Type B pancreatic cell (in vitro differentiated cells): ENCODE data around the gene NEDD9. TPM values are rescaled to one million over a fixed set of nuclear protein-coding genes. Genes with fewer than 3 reads are reported as not detected.

Experiments used
- DNase-seq: peaks from one replicate; pipeline ENCODE4 v3.0.0; 2021; ENCODE audit warnings: mixed read lengths; ENCODE audit not compliant: unreplicated experiment; ENCODE audit errors: extremely low spot score
- H3K27ac Mint-ChIP-seq: 2 replicates; pipeline ENCODE4 v1.8.0; 2021; ENCODE audit warnings: mild to moderate bottlenecking, mixed read lengths
- H3K27me3 Mint-ChIP-seq: 2 replicates; pipeline ENCODE4 v1.8.0; 2021; ENCODE audit warnings: mixed read lengths
- H3K36me3 Mint-ChIP-seq: 2 replicates; pipeline ENCODE4 v1.8.0; 2021; ENCODE audit warnings: mixed read lengths
- H3K4me1 Mint-ChIP-seq: one replicate; pipeline ENCODE4 v1.8.0; 2021; ENCODE audit warnings: mixed read lengths; ENCODE audit not compliant: unreplicated experiment
- H3K4me3 Mint-ChIP-seq: 2 replicates; pipeline ENCODE4 v1.8.0; 2021; ENCODE audit warnings: mild to moderate bottlenecking, mixed read lengths
- H3K9me3 Mint-ChIP-seq: 2 replicates; pipeline ENCODE4 v1.8.0; 2021; ENCODE audit warnings: mixed read lengths
- CTCF ChIP-seq: fragments of 200-600 bp; sonication (generic); conservative IDR thresholded peaks from 2 replicates; pipeline ENCODE4 v1.5.0; 2021; ENCODE audit warnings: antibody characterized with exemption, mild to moderate bottlenecking
- total RNA-seq: library from RNA; stranded (reverse); gene quantifications from 2 replicates; pipeline ENCODE4 v1.2.1, GENCODE V29; 2021; ENCODE audit warnings: low replicate concordance

Gene NEDD9
- total RNA-seq, 1 donor from 2014 or later = 21.3 TPM

- Mint-ChIP-seq H3K4me1 (peaks cover 14% of the 10 kb centered on the region), H3K27me3 (no peaks in the 10 kb centered on the region), H3K4me3 (no peak overlapping the region), H3K36me3 (no peaks in the 10 kb centered on the region), H3K27ac (no peak overlapping the region), H3K9me3 (no peaks in the 10 kb centered on the region)
- no peak for TF ChIP-seq CTCF
- DNase-seq = no peak
These were observed 70.2 kb downstream of the NEDD9 start for GRCh38 chr6:11162262-11162661.

GRCh38 chr6:11161031-11161956, 71.2 kb downstream of the NEDD9 start:
- no peaks in the 10 kb centered on the region for H3K36me3 Mint-ChIP-seq
- peak; percentile 7 for DNase-seq
- no peaks in the 10 kb centered on the region for H3K27me3 Mint-ChIP-seq
- H3K27ac Mint-ChIP-seq = no peak overlapping the region
- no peaks in the 10 kb centered on the region for H3K9me3 Mint-ChIP-seq
- H3K4me1 Mint-ChIP-seq = peaks cover 14% of the 10 kb centered on the region
- TF ChIP-seq CTCF = no peak
- no peak overlapping the region for H3K4me3 Mint-ChIP-seq

GRCh38 chr6:11160199-11160598, 72.3 kb downstream of the NEDD9 start:
- Mint-ChIP-seq H3K27me3 (no peaks in the 10 kb centered on the region), H3K9me3 (no peaks in the 10 kb centered on the region), H3K4me3 (no peak overlapping the region), H3K4me1 (peaks cover 14% of the 10 kb centered on the region), H3K36me3 (no peaks in the 10 kb centered on the region), H3K27ac (no peak overlapping the region)
- TF ChIP-seq CTCF = no peak
- no peak for DNase-seq

GRCh38 chr6:11155589-11155988, 76.9 kb downstream of the NEDD9 start:
- no peaks in the 10 kb centered on the region for H3K36me3 Mint-ChIP-seq
- no peak overlapping the region for H3K4me3 Mint-ChIP-seq
- DNase-seq = no peak
- H3K27ac Mint-ChIP-seq = no peak overlapping the region
- peaks cover 5% of the 10 kb centered on the region for H3K4me1 Mint-ChIP-seq
- no peak for TF ChIP-seq CTCF
- peaks cover 7% of the 10 kb centered on the region for H3K9me3 Mint-ChIP-seq
- H3K27me3 Mint-ChIP-seq = peaks cover 14% of the 10 kb centered on the region

- Mint-ChIP-seq H3K4me3 (peak overlapping the region; percentile 86), H3K36me3 (peaks cover 4% of the 10 kb centered on the region), H3K27ac (no peak overlapping the region), H3K4me1 (peaks cover 5% of the 10 kb centered on the region), H3K27me3 (peaks cover 14% of the 10 kb centered on the region), H3K9me3 (peaks cover 7% of the 10 kb centered on the region)
- no peak for DNase-seq
- no peak for TF ChIP-seq CTCF
These were observed 79.0 kb downstream of the NEDD9 start for GRCh38 chr6:11153447-11153846.
